ENCODE data around the gene UQCRC1.
A peak's percentile ranks its signal among the peaks of the same experiment; 100 is the strongest.

The UQCRC1 gene

GRCh38 chr3:48644898-48645760, 35.7 kb upstream of the UQCRC1 start:
- H3K56ac ChIP-seq (ENCODE audit: low read length): no peak overlapping the region
- no peak overlapping the region for H3K18ac ChIP-seq (ENCODE audit: low read length)
- no peaks in the 10 kb centered on the region for H3K36me3 ChIP-seq (ENCODE audit: control insufficient read depth, insufficient read depth, low read length)
- H3K79me1 ChIP-seq (ENCODE audit: low read length): no peaks in the 10 kb centered on the region
- no peak overlapping the region for H3K23ac ChIP-seq (ENCODE audit: low read length)
- H3K4me2 ChIP-seq (ENCODE audit: low read length): no peak overlapping the region
- H3K79me2 ChIP-seq (ENCODE audit: control insufficient read depth, insufficient read depth, low read length): no peaks in the 10 kb centered on the region
- no peak overlapping the region for H4K5ac ChIP-seq (ENCODE audit: low read length)
- no peak overlapping the region for H2BK120ac ChIP-seq (ENCODE audit: low read depth, low read length)
- no peaks in the 10 kb centered on the region for H3K4me1 ChIP-seq (ENCODE audit: control insufficient read depth, low read depth, low read length)
- WGBS (ENCODE audit: extremely low coverage, insufficient coverage, low lambda C conversion rate): no CpG with 5 or more reads among the region's 22 CpGs
- DNase-seq: no peak
- H2BK5ac ChIP-seq (ENCODE audit: low read length): no peak overlapping the region
- H3K27ac ChIP-seq (ENCODE audit: low read depth, low read length): no peak overlapping the region
- H3K9ac ChIP-seq (ENCODE audit: low read length): no peak overlapping the region
- H3K4ac ChIP-seq (ENCODE audit: low read depth, low read length): no peak overlapping the region
- H2AK5ac ChIP-seq (ENCODE audit: low read length): no peak overlapping the region
- H3K4me3 ChIP-seq (ENCODE audit: low read length): no peak overlapping the region
- no peak overlapping the region for H4K8ac ChIP-seq (ENCODE audit: low read depth, low read length)
- H2BK15ac ChIP-seq (replicated peaks; ENCODE audit: low read depth): no peak overlapping the region
- H3K27me3 ChIP-seq (ENCODE audit: insufficient read depth, low read length, poor library complexity): no peaks in the 10 kb centered on the region

DNA sequence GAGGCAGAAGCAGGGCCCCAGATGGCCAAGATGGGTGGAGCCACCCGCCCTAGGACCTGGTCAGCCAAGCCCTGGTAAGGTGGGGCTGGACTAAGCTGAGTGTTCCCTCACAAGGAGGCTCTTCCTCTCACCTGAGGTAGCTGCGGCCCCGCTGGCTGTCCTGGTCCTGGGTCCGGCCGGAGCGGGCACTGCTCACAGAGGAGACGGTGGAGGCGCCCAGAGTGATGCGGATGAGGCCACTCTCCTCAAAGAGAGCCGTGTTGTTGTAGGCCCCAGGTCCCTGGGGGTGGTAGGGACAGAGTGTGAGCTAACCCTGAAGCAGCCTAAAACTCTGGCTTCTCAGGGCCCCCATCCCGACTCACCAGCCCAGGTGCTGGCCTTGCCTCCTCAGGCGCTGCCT, 33.2 kb upstream of the UQCRC1 start:
- no peaks in the 10 kb centered on the region for H3K36me3 ChIP-seq (ENCODE audit: control insufficient read depth, insufficient read depth, low read length)
- no peak overlapping the region for H3K56ac ChIP-seq (ENCODE audit: low read length)
- no CpG with 5 or more reads among the region's 12 CpGs for WGBS (ENCODE audit: extremely low coverage, insufficient coverage, low lambda C conversion rate)
- H2BK120ac ChIP-seq (ENCODE audit: low read depth, low read length): no peak overlapping the region
- no peak overlapping the region for H4K8ac ChIP-seq (ENCODE audit: low read depth, low read length)
- no peak overlapping the region for H4K5ac ChIP-seq (ENCODE audit: low read length)
- H3K4ac ChIP-seq (ENCODE audit: low read depth, low read length): no peak overlapping the region
- no peak overlapping the region for H3K18ac ChIP-seq (ENCODE audit: low read length)
- no peak overlapping the region for H2BK15ac ChIP-seq (replicated peaks; ENCODE audit: low read depth)
- H3K79me1 ChIP-seq (ENCODE audit: low read length): no peaks in the 10 kb centered on the region
- H3K9ac ChIP-seq (ENCODE audit: low read length): no peak overlapping the region
- H3K4me1 ChIP-seq (ENCODE audit: control insufficient read depth, low read depth, low read length): no peaks in the 10 kb centered on the region
- no peak overlapping the region for H3K4me3 ChIP-seq (ENCODE audit: low read length)
- no peaks in the 10 kb centered on the region for H3K79me2 ChIP-seq (ENCODE audit: control insufficient read depth, insufficient read depth, low read length)
- DNase-seq: no peak
- H2BK5ac ChIP-seq (ENCODE audit: low read length): no peak overlapping the region
- no peak overlapping the region for H3K4me2 ChIP-seq (ENCODE audit: low read length)
- no peak overlapping the region for H3K27ac ChIP-seq (ENCODE audit: low read depth, low read length)
- no peak overlapping the region for H3K23ac ChIP-seq (ENCODE audit: low read length)
- H2AK5ac ChIP-seq (ENCODE audit: low read length): no peak overlapping the region
- no peaks in the 10 kb centered on the region for H3K27me3 ChIP-seq (ENCODE audit: insufficient read depth, low read length, poor library complexity)

- Histone ChIP-seq H3K4ac (ENCODE audit: low read depth, low read length) (no peak overlapping the region), H3K27ac (ENCODE audit: low read depth, low read length) (no peak overlapping the region), H3K4me2 (ENCODE audit: low read length) (no peak overlapping the region), H2BK120ac (ENCODE audit: low read depth, low read length) (no peak overlapping the region), H4K5ac (ENCODE audit: low read length) (no peak overlapping the region), H3K4me1 (ENCODE audit: control insufficient read depth, low read depth, low read length) (peaks cover 6% of the 10 kb centered on the region), H2BK15ac (replicated peaks; ENCODE audit: low read depth) (no peak overlapping the region), H3K18ac (ENCODE audit: low read length) (no peak overlapping the region), H3K79me1 (ENCODE audit: low read length) (no peaks in the 10 kb centered on the region), H4K8ac (ENCODE audit: low read depth, low read length) (no peak overlapping the region), H2BK5ac (ENCODE audit: low read length) (no peak overlapping the region), H3K36me3 (ENCODE audit: control insufficient read depth, insufficient read depth, low read length) (no peaks in the 10 kb centered on the region), H2AK5ac (ENCODE audit: low read length) (no peak overlapping the region), H3K23ac (ENCODE audit: low read length) (no peak overlapping the region), H3K4me3 (ENCODE audit: low read length) (no peak overlapping the region), H3K27me3 (ENCODE audit: insufficient read depth, low read length, poor library complexity) (no peaks in the 10 kb centered on the region), H3K56ac (ENCODE audit: low read length) (no peak overlapping the region), H3K79me2 (ENCODE audit: control insufficient read depth, insufficient read depth, low read length) (no peaks in the 10 kb centered on the region), H3K9ac (ENCODE audit: low read length) (no peak overlapping the region)
- DNase-seq: no peak
- WGBS (ENCODE audit: extremely low coverage, insufficient coverage, low lambda C conversion rate): no CpG with 5 or more reads among the region's 3 CpGs
Measured at GRCh38 chr3:48641396-48641795, 31.9 kb upstream of the UQCRC1 start.

DNA sequence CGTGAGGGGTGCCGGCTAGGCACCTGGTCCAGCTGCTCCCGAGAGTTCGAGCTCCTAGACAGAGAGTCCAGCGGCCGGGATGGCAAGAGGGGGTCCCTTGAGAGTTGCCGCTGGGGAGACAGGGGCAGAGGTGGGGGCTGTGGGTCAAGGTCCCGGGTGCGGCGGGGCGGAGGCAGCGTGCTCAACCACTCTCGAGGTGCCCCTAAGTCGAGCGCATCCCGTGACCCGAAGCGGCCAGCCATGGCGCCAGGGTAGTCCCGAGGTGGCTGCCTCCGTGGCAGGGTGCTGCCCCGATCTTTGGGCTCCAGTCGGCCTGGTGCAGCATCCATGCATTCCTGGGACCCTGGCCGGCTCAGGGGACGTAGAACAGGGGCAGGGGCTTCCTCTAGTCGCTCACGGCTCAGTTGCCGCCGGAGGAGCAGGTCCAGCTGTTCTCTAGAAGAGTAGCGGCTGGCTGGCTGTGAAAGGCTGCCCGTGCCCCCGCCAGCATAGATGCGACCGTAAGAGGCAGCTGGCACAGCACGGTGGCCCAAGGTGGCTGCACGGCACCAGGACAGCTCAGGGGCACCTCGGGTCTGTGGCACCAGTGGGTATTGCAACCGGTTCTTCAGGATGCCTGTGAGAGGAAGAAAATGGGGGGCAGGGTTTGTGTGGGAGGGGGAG, 30.6 kb upstream of the UQCRC1 start:
- no peak overlapping the region for H3K9ac ChIP-seq (ENCODE audit: low read length)
- H3K56ac ChIP-seq (ENCODE audit: low read length): no peak overlapping the region
- H3K79me2 ChIP-seq (ENCODE audit: control insufficient read depth, insufficient read depth, low read length): no peaks in the 10 kb centered on the region
- no peak overlapping the region for H4K8ac ChIP-seq (ENCODE audit: low read depth, low read length)
- no peak overlapping the region for H3K4ac ChIP-seq (ENCODE audit: low read depth, low read length)
- WGBS (ENCODE audit: extremely low coverage, insufficient coverage, low lambda C conversion rate): no CpG with 5 or more reads among the region's 38 CpGs
- peaks cover 9% of the 10 kb centered on the region for H3K4me1 ChIP-seq (ENCODE audit: control insufficient read depth, low read depth, low read length)
- H2AK5ac ChIP-seq (ENCODE audit: low read length): no peak overlapping the region
- DNase-seq: no peak
- H3K4me3 ChIP-seq (ENCODE audit: low read length): no peak overlapping the region
- H3K27ac ChIP-seq (ENCODE audit: low read depth, low read length): no peak overlapping the region
- H2BK120ac ChIP-seq (ENCODE audit: low read depth, low read length): no peak overlapping the region
- no peak overlapping the region for H3K23ac ChIP-seq (ENCODE audit: low read length)
- no peak overlapping the region for H2BK15ac ChIP-seq (replicated peaks; ENCODE audit: low read depth)
- H2BK5ac ChIP-seq (ENCODE audit: low read length): no peak overlapping the region
- no peak overlapping the region for H3K4me2 ChIP-seq (ENCODE audit: low read length)
- no peaks in the 10 kb centered on the region for H3K27me3 ChIP-seq (ENCODE audit: insufficient read depth, low read length, poor library complexity)
- no peaks in the 10 kb centered on the region for H3K79me1 ChIP-seq (ENCODE audit: low read length)
- no peak overlapping the region for H3K18ac ChIP-seq (ENCODE audit: low read length)
- no peaks in the 10 kb centered on the region for H3K36me3 ChIP-seq (ENCODE audit: control insufficient read depth, insufficient read depth, low read length)
- no peak overlapping the region for H4K5ac ChIP-seq (ENCODE audit: low read length)

- H2BK120ac ChIP-seq (ENCODE audit: low read depth, low read length): no peak overlapping the region
- H3K4ac ChIP-seq (ENCODE audit: low read depth, low read length): no peak overlapping the region
- peaks cover 14% of the 10 kb centered on the region for H3K4me1 ChIP-seq (ENCODE audit: control insufficient read depth, low read depth, low read length)
- H3K4me2 ChIP-seq (ENCODE audit: low read length): no peak overlapping the region
- H3K36me3 ChIP-seq (ENCODE audit: control insufficient read depth, insufficient read depth, low read length): no peaks in the 10 kb centered on the region
- no peak overlapping the region for H4K8ac ChIP-seq (ENCODE audit: low read depth, low read length)
- H3K18ac ChIP-seq (ENCODE audit: low read length): no peak overlapping the region
- no peak overlapping the region for H3K4me3 ChIP-seq (ENCODE audit: low read length)
- H3K79me1 ChIP-seq (ENCODE audit: low read length): peaks cover 5% of the 10 kb centered on the region
- H3K9ac ChIP-seq (ENCODE audit: low read length): no peak overlapping the region
- no peak overlapping the region for H2AK5ac ChIP-seq (ENCODE audit: low read length)
- peaks cover 3% of the 10 kb centered on the region for H3K79me2 ChIP-seq (ENCODE audit: control insufficient read depth, insufficient read depth, low read length)
- H3K27ac ChIP-seq (ENCODE audit: low read depth, low read length): no peak overlapping the region
- WGBS (ENCODE audit: extremely low coverage, insufficient coverage, low lambda C conversion rate): no CpG with 5 or more reads among the region's 6 CpGs
- peak; percentile 27 for DNase-seq
- H3K23ac ChIP-seq (ENCODE audit: low read length): no peak overlapping the region
- no peak overlapping the region for H2BK5ac ChIP-seq (ENCODE audit: low read length)
- H3K27me3 ChIP-seq (ENCODE audit: insufficient read depth, low read length, poor library complexity): no peaks in the 10 kb centered on the region
- H2BK15ac ChIP-seq (replicated peaks; ENCODE audit: low read depth): no peak overlapping the region
- no peak overlapping the region for H4K5ac ChIP-seq (ENCODE audit: low read length)
- H3K56ac ChIP-seq (ENCODE audit: low read length): peak overlapping the region; percentile 22
Measured at GRCh38 chr3:48637305-48637704, 27.9 kb upstream of the UQCRC1 start.

Data from mesendoderm (in vitro differentiated cells).